SK-N-SH (cell line): ENCODE measurements around the gene FAM124A. TPM values are rescaled to one million over a fixed set of nuclear protein-coding genes. Genes with fewer than 3 reads are reported as not detected.

Source experiments
- CTCF ChIA-PET: fragments of 300-600, 350-600 bp; formaldehyde crosslinking; extraction: SDS; loops from one replicate; lab custom pipeline; 2021; lab: Yijun Ruan, JAX
- POLR2A ChIA-PET: fragments of 350-600 bp; sonication (Branson Sonifier 250); formaldehyde crosslinking; extraction: SDS; loops from one replicate; lab custom pipeline; 2020; ENCODE audit warnings: antibody characterized with exemption, inconsistent platforms; lab: Yijun Ruan, JAX
- DNase-seq: peaks from one replicate; pipeline ENCODE4 v3.0.0; 2012
- H2AFZ ChIP-seq: fragments of 200-600 bp; sonication (generic); 2 replicates; pipeline ENCODE4 v1.8.1; 2016; ENCODE audit warnings: antibody characterized with exemption, mild to moderate bottlenecking, low read depth
- H3F3A ChIP-seq: fragments of 200-600 bp; sonication (generic); replicated peaks from 2 replicates; pipeline ENCODE3; 2016; ENCODE audit warnings: antibody characterized with exemption, mild to moderate bottlenecking; ENCODE audit not compliant: insufficient read depth
- H3K27ac ChIP-seq, 2 experiments: fragments of 200-500 bp in 1 of 2; fragments of 200-600 bp in 1 of 2; sonication (Bioruptor generic) in 1 of 2; sonication (generic), shearing (Covaris generic) in 1 of 2; 2 replicates each; pipeline versions ENCODE4 v1.5.1 to v1.6.1; 2014 to 2016; ENCODE audit warnings: low read depth in 2 of 2, inconsistent platforms in 1 of 2, low read length in 1 of 2, mild to moderate bottlenecking in 1 of 2, mixed read lengths in 1 of 2
- H3K27me3 ChIP-seq: fragments of 200-600 bp; sonication (generic), shearing (Covaris generic); 2 replicates; pipeline ENCODE4 v1.6.1; 2016; ENCODE audit warnings: mixed run types; ENCODE audit not compliant: insufficient read depth
- H3K36me3 ChIP-seq, 2 experiments: fragments of 200-500 bp in 1 of 2; fragments of 200-600 bp in 1 of 2; sonication (Bioruptor generic) in 1 of 2; sonication (generic) in 1 of 2; replicated peaks in 1 of 2; 2 replicates each; pipeline versions ENCODE3 to v1.5.1; 2014 to 2016; ENCODE audit warnings: low read length in 1 of 2, mild to moderate bottlenecking in 1 of 2; ENCODE audit not compliant: insufficient read depth in 2 of 2, control insufficient read depth in 1 of 2
- H3K4me1 ChIP-seq, 2 experiments: fragments of 200-500 bp in 1 of 2; fragments of 200-600 bp in 1 of 2; sonication (Bioruptor generic) in 1 of 2; sonication (generic), shearing (Covaris generic) in 1 of 2; 2 replicates each; pipeline versions ENCODE4 v1.5.1 to v1.6.1; 2014 to 2016; ENCODE audit warnings: low read depth in 1 of 2, low read length in 1 of 2, mixed run types in 1 of 2; ENCODE audit not compliant: insufficient read depth in 2 of 2, control insufficient read depth in 1 of 2
- H3K4me2 ChIP-seq: fragments of 200-600 bp; sonication (generic), shearing (Covaris generic); 2 replicates; pipeline ENCODE4 v1.6.1; 2017; ENCODE audit warnings: mixed run types
- H3K4me3 ChIP-seq, 2 experiments: fragments of 200-500 bp in 1 of 2; fragments of 200-600 bp in 1 of 2; sonication (Bioruptor generic) in 1 of 2; sonication (generic), shearing (Covaris generic) in 1 of 2; 2 replicates each; pipeline versions ENCODE4 v1.5.1 to v1.8.1; 2014 to 2016; ENCODE audit warnings: low read depth in 2 of 2, inconsistent platforms in 1 of 2, low read length in 1 of 2, mild to moderate bottlenecking in 1 of 2, mixed read lengths in 1 of 2, moderate library complexity in 1 of 2
- H3K79me2 ChIP-seq: fragments of 200-600 bp; sonication (generic); 2 replicates; pipeline ENCODE4 v1.8.1; 2017; ENCODE audit warnings: mild to moderate bottlenecking; ENCODE audit not compliant: insufficient read depth
- H3K9ac ChIP-seq: fragments of 200-600 bp; sonication (generic); 2 replicates; pipeline ENCODE4 v1.6.1; 2017; ENCODE audit warnings: mixed run types
- H3K9me2 ChIP-seq: fragments of 200-600 bp; sonication (generic); 2 replicates; pipeline ENCODE4 v1.6.1; 2017; ENCODE audit warnings: mixed run types
- H3K9me3 ChIP-seq: fragments of 200-600 bp; sonication (generic); 2 replicates; pipeline ENCODE4 v1.6.1; 2017; ENCODE audit warnings: mixed run types, mild to moderate bottlenecking, moderate library complexity
- H4K20me1 ChIP-seq: fragments of 200-600 bp; sonication (generic); 2 replicates; pipeline ENCODE4 v1.6.1; 2017; ENCODE audit warnings: mild to moderate bottlenecking, mixed run types; ENCODE audit not compliant: insufficient read depth
- CHD2 ChIP-seq: fragments of 150-350 bp; IDR thresholded peaks from 2 replicates; pipeline ENCODE4 v1.6.1; 2018; ENCODE audit warnings: low read length; ENCODE audit not compliant: partially characterized antibody
- EP300 ChIP-seq, 2 experiments: IDR thresholded peaks; 2 replicates each; pipeline versions ENCODE4 v1.4.0 to v1.6.1; 2012; ENCODE audit warnings: borderline replicate concordance in 1 of 2, low read depth in 1 of 2, low read length in 1 of 2
- FOSL2 ChIP-seq: IDR thresholded peaks from 2 replicates; pipeline ENCODE4 v1.4.0; 2012; ENCODE audit warnings: low read depth, mild to moderate bottlenecking, moderate library complexity, borderline replicate concordance
- FOXJ3 ChIP-seq: sonication (generic); formaldehyde crosslinking; IDR thresholded peaks from 2 replicates; pipeline ENCODE4 v1.5.1; 2020; ENCODE audit warnings: mild to moderate bottlenecking, missing genetic modification reagents
- FOXM1 ChIP-seq: IDR thresholded peaks from 2 replicates; pipeline ENCODE4 v1.4.0; 2012; ENCODE audit warnings: low read depth, mild to moderate bottlenecking
- GATA2 ChIP-seq: sonication (generic); formaldehyde crosslinking; IDR thresholded peaks from 2 replicates; pipeline ENCODE4 v1.5.0; 2020; ENCODE audit warnings: mild to moderate bottlenecking, missing genetic modification reagents
- JUND ChIP-seq: IDR thresholded peaks from 2 replicates; pipeline ENCODE4 v1.4.0; 2012
- MEF2A ChIP-seq: IDR thresholded peaks from 2 replicates; pipeline ENCODE4 v1.4.0; 2012; ENCODE audit warnings: low read depth, borderline replicate concordance
- MXI1 ChIP-seq: IDR thresholded peaks from 2 replicates; pipeline ENCODE4 v1.6.1; 2012; ENCODE audit warnings: mild to moderate bottlenecking, low read depth, low read length, improper control_type of control experiment
- NFIC ChIP-seq: IDR thresholded peaks from 2 replicates; pipeline ENCODE4 v1.4.0; 2012; ENCODE audit warnings: borderline replicate concordance
- NRF1 ChIP-seq: IDR thresholded peaks from 2 replicates; pipeline ENCODE4 v1.6.1; 2012; ENCODE audit warnings: low read depth, mild to moderate bottlenecking, low read length
- PBX3 ChIP-seq: IDR thresholded peaks from 2 replicates; pipeline ENCODE4; 2012
- POLR2AphosphoS5 ChIP-seq: IDR thresholded peaks from 2 replicates; pipeline ENCODE4 v1.6.1; 2012; ENCODE audit warnings: low read depth, low read length
- RAD21 ChIP-seq: IDR thresholded peaks from 2 replicates; pipeline ENCODE4 v1.6.1; 2012; ENCODE audit warnings: mild to moderate bottlenecking, low read length
- RCOR1 ChIP-seq: fragments of 150-350 bp; IDR thresholded peaks from 2 replicates; pipeline ENCODE4 v1.6.1; 2017; ENCODE audit warnings: antibody characterized with exemption, low read length
- RFX5 ChIP-seq: IDR thresholded peaks from 2 replicates; pipeline ENCODE4 v1.6.1; 2012; ENCODE audit warnings: mild to moderate bottlenecking, improper control_type of control experiment, low read length
- RXRA ChIP-seq: IDR thresholded peaks from 2 replicates; pipeline ENCODE4 v1.4.0; 2012; ENCODE audit warnings: low read depth, mild to moderate bottlenecking, borderline replicate concordance
- SMC3 ChIP-seq: IDR thresholded peaks from 2 replicates; pipeline ENCODE4 v1.6.1; 2012; ENCODE audit warnings: low read depth, low read length, improper control_type of control experiment
- TAF1 ChIP-seq: IDR thresholded peaks from 2 replicates; pipeline ENCODE4 v1.6.1; 2012; ENCODE audit warnings: low read depth, mild to moderate bottlenecking, low read length, moderate library complexity, borderline replicate concordance
- TCF12 ChIP-seq: IDR thresholded peaks from 2 replicates; pipeline ENCODE4 v1.4.0; 2012
- TEAD4 ChIP-seq: IDR thresholded peaks from 2 replicates; pipeline ENCODE4 v1.4.0; 2012; ENCODE audit warnings: mild to moderate bottlenecking, borderline replicate concordance; ENCODE audit not compliant: insufficient read depth
- YY1 ChIP-seq: IDR thresholded peaks from 2 replicates; pipeline ENCODE4 v1.4.0; 2012; ENCODE audit warnings: low read depth, mild to moderate bottlenecking
- WGBS: methylation state at CpG from one replicate; pipeline ENCODE4 v1.1.6; 2017; ENCODE audit warnings: low lambda C conversion rate; 5-methylcytosine and 5-hydroxymethylcytosine counted together
- polyA plus RNA-seq, 3 experiments: library from polyadenylated mRNA; depleted of rRNA; stranded (reverse); fragments of >200 nt; gene quantifications; 2 replicates each; pipeline ENCODE4 v1.2.3, GENCODE V29; 2012
- TF ChIP-seq, protein P1 (sequence below): fragments of 150-350 bp; IDR thresholded peaks from 2 replicates; pipeline ENCODE4 v1.6.1; 2017; ENCODE audit warnings: antibody characterized with exemption, low read length, low read depth, borderline replicate concordance
- TF ChIP-seq, protein P2 (sequence below): fragments of 150-350 bp; IDR thresholded peaks from 2 replicates; pipeline ENCODE4 v1.6.1; 2016; ENCODE audit warnings: mild to moderate bottlenecking, low read depth, low read length
- TF ChIP-seq, protein P3 (sequence below): IDR thresholded peaks from 2 replicates; pipeline ENCODE4 v1.4.0; 2012; ENCODE audit warnings: low read depth
- TF ChIP-seq, protein P4 (sequence below): IDR thresholded peaks from 2 replicates; pipeline ENCODE4 v1.4.0; 2012; ENCODE audit warnings: low read depth, borderline replicate concordance

Gene FAM124A
- polyA plus RNA-seq, 1 of the 3 experiments (the other 2 are of a cell fraction) = 1.5 TPM

GRCh38 chr13:51303063-51303552 lies 80.9 kb downstream of the FAM124A start:
- H3K9ac ChIP-seq = no peak overlapping the region
- H3K9me2 ChIP-seq = no peaks in the 10 kb centered on the region
- H2AFZ ChIP-seq = no peak overlapping the region
- ChIA-PET CTCF (no interaction called here), POLR2A (no interaction called here)
- no peaks in the 10 kb centered on the region for H3K27me3 ChIP-seq
- H3K4me1 ChIP-seq = peaks cover 0 to 3% of the 10 kb centered on the region in 2 experiments; a peak in 1 of 4 replicates
- no peak for DNase-seq
- H3K36me3 ChIP-seq = no peaks in the 10 kb centered on the region
- no peaks in the 10 kb centered on the region for H3K79me2 ChIP-seq
- no peak overlapping the region for H3K27ac ChIP-seq
- TF ChIP-seq MEF2A (no peak), RFX5 (no peak), FOSL2 (no peak), RCOR1 (no peak), NFIC (no peak), RXRA (no peak), NRF1 (no peak), JUND (no peak), TCF12 (no peak), GATA2 (CRISPR knock-in tag) (no peak)
- TF ChIP-seq, protein P1, sequence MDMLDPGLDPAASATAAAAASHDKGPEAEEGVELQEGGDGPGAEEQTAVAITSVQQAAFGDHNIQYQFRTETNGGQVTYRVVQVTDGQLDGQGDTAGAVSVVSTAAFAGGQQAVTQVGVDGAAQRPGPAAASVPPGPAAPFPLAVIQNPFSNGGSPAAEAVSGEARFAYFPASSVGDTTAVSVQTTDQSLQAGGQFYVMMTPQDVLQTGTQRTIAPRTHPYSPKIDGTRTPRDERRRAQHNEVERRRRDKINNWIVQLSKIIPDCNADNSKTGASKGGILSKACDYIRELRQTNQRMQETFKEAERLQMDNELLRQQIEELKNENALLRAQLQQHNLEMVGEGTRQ = no peak
- H4K20me1 ChIP-seq = no peaks in the 10 kb centered on the region
- H3K4me2 ChIP-seq = no peak overlapping the region
- 61% methylated on average over 2 of the region's 2 CpGs for WGBS
- H3K4me3 ChIP-seq = no peak overlapping the region
- no peaks in the 10 kb centered on the region for H3F3A ChIP-seq
- no peaks in the 10 kb centered on the region for H3K9me3 ChIP-seq

DNA sequence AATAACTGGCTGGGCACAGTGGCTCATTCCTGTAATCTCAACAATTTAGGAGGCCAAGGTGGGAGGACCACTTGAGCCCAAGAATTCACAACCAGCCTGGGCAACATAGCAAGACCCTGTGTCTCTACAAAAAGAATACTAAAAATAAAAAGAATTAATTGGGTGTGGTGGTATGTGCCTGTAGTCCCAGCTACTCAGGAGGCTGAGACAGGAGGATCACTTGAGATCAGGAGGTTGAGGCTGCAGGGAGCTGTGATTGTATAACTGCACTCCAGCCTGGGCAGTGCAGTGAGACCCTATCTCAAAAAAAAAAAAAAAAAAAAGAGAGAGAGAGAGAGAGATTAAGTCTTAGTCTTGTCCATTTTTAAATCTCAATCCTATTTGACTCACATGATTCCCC lies 81.7 kb downstream of the FAM124A start:
- Histone ChIP-seq H3K27me3 (no peaks in the 10 kb centered on the region), H3K9me3 (no peaks in the 10 kb centered on the region), H3K36me3 (no peaks in the 10 kb centered on the region), H2AFZ (no peak overlapping the region), H3K9ac (no peak overlapping the region), H3F3A (no peaks in the 10 kb centered on the region), H4K20me1 (no peaks in the 10 kb centered on the region), H3K79me2 (no peaks in the 10 kb centered on the region), H3K4me1 (no peaks in the 10 kb centered on the region), H3K4me2 (no peak overlapping the region), H3K27ac (no peak overlapping the region), H3K9me2 (no peaks in the 10 kb centered on the region), H3K4me3 (no peak overlapping the region)
- TF ChIP-seq EP300 (IDR thresholded peaks at IDR 0.05; ENCODE audit: borderline replicate concordance in 1 of 2, low read depth in 1 of 2, low read length in 1 of 2) (no peak), PBX3 (no peak), TEAD4 (no peak), FOSL2 (no peak), TAF1 (no peak), RAD21 (no peak), SMC3 (no peak), YY1 (no peak), RFX5 (no peak), MXI1 (no peak), JUND (no peak), TCF12 (no peak), FOXM1 (no peak), FOXJ3 (CRISPR knock-in tag) (no peak), MEF2A (no peak), POLR2AphosphoS5 (no peak), CHD2 (no peak)
- TF ChIP-seq, protein P2, sequence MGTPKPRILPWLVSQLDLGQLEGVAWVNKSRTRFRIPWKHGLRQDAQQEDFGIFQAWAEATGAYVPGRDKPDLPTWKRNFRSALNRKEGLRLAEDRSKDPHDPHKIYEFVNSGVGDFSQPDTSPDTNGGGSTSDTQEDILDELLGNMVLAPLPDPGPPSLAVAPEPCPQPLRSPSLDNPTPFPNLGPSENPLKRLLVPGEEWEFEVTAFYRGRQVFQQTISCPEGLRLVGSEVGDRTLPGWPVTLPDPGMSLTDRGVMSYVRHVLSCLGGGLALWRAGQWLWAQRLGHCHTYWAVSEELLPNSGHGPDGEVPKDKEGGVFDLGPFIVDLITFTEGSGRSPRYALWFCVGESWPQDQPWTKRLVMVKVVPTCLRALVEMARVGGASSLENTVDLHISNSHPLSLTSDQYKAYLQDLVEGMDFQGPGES = no peak
- TF ChIP-seq, protein P3, sequence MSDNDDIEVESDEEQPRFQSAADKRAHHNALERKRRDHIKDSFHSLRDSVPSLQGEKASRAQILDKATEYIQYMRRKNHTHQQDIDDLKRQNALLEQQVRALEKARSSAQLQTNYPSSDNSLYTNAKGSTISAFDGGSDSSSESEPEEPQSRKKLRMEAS = no peak
- TF ChIP-seq, protein P4, sequence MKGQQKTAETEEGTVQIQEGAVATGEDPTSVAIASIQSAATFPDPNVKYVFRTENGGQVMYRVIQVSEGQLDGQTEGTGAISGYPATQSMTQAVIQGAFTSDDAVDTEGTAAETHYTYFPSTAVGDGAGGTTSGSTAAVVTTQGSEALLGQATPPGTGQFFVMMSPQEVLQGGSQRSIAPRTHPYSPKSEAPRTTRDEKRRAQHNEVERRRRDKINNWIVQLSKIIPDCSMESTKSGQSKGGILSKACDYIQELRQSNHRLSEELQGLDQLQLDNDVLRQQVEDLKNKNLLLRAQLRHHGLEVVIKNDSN = no peak
- CTCF ChIA-PET = no interaction called here
- no peak for DNase-seq
- POLR2A ChIA-PET = no interaction called here
